HFFc6 (cell line): ENCODE measurements around the gene LOXL3. TPM values are rescaled to one million over a fixed set of nuclear protein-coding genes. Genes with fewer than 3 reads are reported as not detected.

ENCODE experiments used
- DNase-seq: peaks from one replicate; pipeline ENCODE4 v3.0.0-alpha.2; 2018
- H3K27ac Mint-ChIP-seq: 2 replicates; pipeline ENCODE4 v1.8.0; 2020; ENCODE audit warnings: mild to moderate bottlenecking, mixed read lengths
- H3K27me3 Mint-ChIP-seq: 2 replicates; pipeline ENCODE4 v1.8.0; 2021; ENCODE audit warnings: mild to moderate bottlenecking, moderate library complexity, mixed read lengths; ENCODE audit not compliant: insufficient read depth
- H3K36me3 Mint-ChIP-seq: 2 replicates; pipeline ENCODE4 v1.8.0; 2021; ENCODE audit warnings: low read depth, mixed read lengths
- H3K4me1 Mint-ChIP-seq: 2 replicates; pipeline ENCODE4 v1.8.0; 2020; ENCODE audit warnings: low read depth, mixed read lengths
- H3K4me3 Mint-ChIP-seq: 2 replicates; pipeline ENCODE4 v1.8.0; 2020; ENCODE audit warnings: mild to moderate bottlenecking, moderate library complexity, mixed read lengths
- H3K9me3 Mint-ChIP-seq: 2 replicates; pipeline ENCODE4 v1.8.0; 2020; ENCODE audit warnings: mild to moderate bottlenecking, mixed read lengths
- total RNA-seq, 6 experiments: library from RNA; stranded (reverse); fragmentation: NEBNext Ultra II Directional; extraction: Animal tissue kit (Norgen Biotek cat#: 25700); gene quantifications; 2 replicates in 1 of 6; 3 replicates in 5 of 6; pipeline ENCODE4 v1.2.3, GENCODE V29; 2021
- TF ChIP-seq, protein P1 (sequence below): fragments of 200-600 bp; sonication (generic); IDR thresholded peaks from 2 replicates; pipeline ENCODE4 v1.5.0; 2021; ENCODE audit warnings: antibody characterized with exemption, mild to moderate bottlenecking

Gene LOXL3
- total RNA-seq, 6 experiments from 2014 or later, result 59.4 to 76.5 (median 64.1) TPM

- H3K27ac Mint-ChIP-seq, result no peak overlapping the region
- peaks cover 5% of the 10 kb centered on the region for H3K27me3 Mint-ChIP-seq
- peaks cover 31% of the 10 kb centered on the region for H3K4me1 Mint-ChIP-seq
- DNase-seq, result no peak
- H3K36me3 Mint-ChIP-seq, result 0 out of 2 replicates have a peak, but pooled peaks cover 2% of the 10 kb centered on the region
- TF ChIP-seq, protein P1, sequence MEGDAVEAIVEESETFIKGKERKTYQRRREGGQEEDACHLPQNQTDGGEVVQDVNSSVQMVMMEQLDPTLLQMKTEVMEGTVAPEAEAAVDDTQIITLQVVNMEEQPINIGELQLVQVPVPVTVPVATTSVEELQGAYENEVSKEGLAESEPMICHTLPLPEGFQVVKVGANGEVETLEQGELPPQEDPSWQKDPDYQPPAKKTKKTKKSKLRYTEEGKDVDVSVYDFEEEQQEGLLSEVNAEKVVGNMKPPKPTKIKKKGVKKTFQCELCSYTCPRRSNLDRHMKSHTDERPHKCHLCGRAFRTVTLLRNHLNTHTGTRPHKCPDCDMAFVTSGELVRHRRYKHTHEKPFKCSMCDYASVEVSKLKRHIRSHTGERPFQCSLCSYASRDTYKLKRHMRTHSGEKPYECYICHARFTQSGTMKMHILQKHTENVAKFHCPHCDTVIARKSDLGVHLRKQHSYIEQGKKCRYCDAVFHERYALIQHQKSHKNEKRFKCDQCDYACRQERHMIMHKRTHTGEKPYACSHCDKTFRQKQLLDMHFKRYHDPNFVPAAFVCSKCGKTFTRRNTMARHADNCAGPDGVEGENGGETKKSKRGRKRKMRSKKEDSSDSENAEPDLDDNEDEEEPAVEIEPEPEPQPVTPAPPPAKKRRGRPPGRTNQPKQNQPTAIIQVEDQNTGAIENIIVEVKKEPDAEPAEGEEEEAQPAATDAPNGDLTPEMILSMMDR, result no peak
- no peak overlapping the region for H3K4me3 Mint-ChIP-seq
- no peaks in the 10 kb centered on the region for H3K9me3 Mint-ChIP-seq
Measured at GRCh38 chr2:74556831-74557370, 3.2 kb upstream of the LOXL3 start.

- TF ChIP-seq, protein P1, result no peak
- H3K27ac Mint-ChIP-seq, result no peak overlapping the region
- H3K4me1 Mint-ChIP-seq, result peaks cover 31% of the 10 kb centered on the region
- H3K27me3 Mint-ChIP-seq, result peaks cover 7% of the 10 kb centered on the region
- H3K9me3 Mint-ChIP-seq, result no peaks in the 10 kb centered on the region
- no peak for DNase-seq
- peaks cover 9% of the 10 kb centered on the region for H3K36me3 Mint-ChIP-seq
- peak overlapping the region; percentile 50; the same call in 1 of the 2 replicates for H3K4me3 Mint-ChIP-seq
Measured at GRCh38 chr2:74556159-74556558, 2.4 kb upstream of the LOXL3 start.

GRCh38 chr2:74555610-74556103 is 1.9 kb upstream of the LOXL3 start:
- Mint-ChIP-seq H3K27me3 (peaks cover 7% of the 10 kb centered on the region), H3K27ac (no peak overlapping the region), H3K4me1 (peaks cover 30% of the 10 kb centered on the region)

DNA sequence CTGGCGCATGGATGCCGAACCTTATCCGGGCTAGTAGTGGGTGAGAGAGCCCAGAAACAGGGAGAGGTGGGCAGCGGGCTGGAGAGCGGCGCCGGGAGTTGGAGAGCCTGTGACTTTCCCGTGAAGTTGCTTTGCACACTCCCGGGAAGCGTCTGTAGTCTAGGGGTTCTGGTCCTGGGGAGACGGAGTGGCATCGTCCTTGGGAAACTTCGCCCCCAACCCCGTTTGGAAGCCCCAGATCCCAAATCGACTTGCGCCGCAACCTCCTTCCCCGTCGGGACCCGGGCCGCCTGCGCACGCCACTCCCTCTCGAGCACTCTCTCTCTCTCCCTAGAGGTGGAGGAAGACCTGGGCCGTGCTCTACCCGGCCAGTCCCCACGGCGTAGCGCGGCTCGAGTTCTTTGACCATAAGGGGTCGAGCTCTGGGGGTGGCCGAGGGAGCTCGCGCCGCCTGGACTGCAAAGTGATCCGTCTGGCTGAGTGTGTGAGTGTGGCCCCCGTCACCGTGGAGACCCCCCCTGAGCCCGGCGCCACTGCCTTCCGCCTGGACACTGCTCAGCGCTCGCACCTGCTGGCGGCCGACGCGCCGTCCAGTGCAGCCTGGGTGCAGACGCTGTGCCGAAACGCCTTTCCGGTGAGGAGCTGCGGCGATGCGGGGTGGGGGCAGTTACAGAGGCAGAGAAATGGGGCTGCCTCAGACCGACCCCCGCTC is 1.2 kb upstream of the LOXL3 start:
- peak overlapping the region; percentile 91 for H3K4me3 Mint-ChIP-seq
- TF ChIP-seq, protein P1, result no peak
- DNase-seq, result no peak
- peaks cover 12% of the 10 kb centered on the region for H3K36me3 Mint-ChIP-seq
- H3K9me3 Mint-ChIP-seq, result no peaks in the 10 kb centered on the region
- peaks cover 7% of the 10 kb centered on the region for H3K27me3 Mint-ChIP-seq
- peak overlapping the region; percentile 76; the same call in 1 of the 2 replicates for H3K27ac Mint-ChIP-seq
- H3K4me1 Mint-ChIP-seq, result peaks cover 30% of the 10 kb centered on the region

More at GRCh38 chr2:74555610-74556103, 1.9 kb upstream of the LOXL3 start:
- DNase-seq, result no peak
- Mint-ChIP-seq H3K9me3 (no peaks in the 10 kb centered on the region), H3K4me3 (peak overlapping the region; percentile 91), H3K36me3 (peaks cover 10% of the 10 kb centered on the region)
- TF ChIP-seq, protein P1, result no peak

GRCh38 chr2:74552914-74553811 is 579 bp downstream of the LOXL3 start:
- peaks cover 41% of the 10 kb centered on the region for H3K4me1 Mint-ChIP-seq
- H3K9me3 Mint-ChIP-seq, result no peaks in the 10 kb centered on the region
- peak overlapping the region; percentile 91 for H3K4me3 Mint-ChIP-seq
- H3K36me3 Mint-ChIP-seq, result peaks cover 13% of the 10 kb centered on the region
- peak overlapping the region; percentile 84 for H3K27ac Mint-ChIP-seq
- peaks cover 7% of the 10 kb centered on the region for H3K27me3 Mint-ChIP-seq
- DNase-seq, result no peak
- TF ChIP-seq, protein P1, result no peak
